A673 (cell line): ENCODE results near the gene ZHX3.

Experiments
- EZH2 ChIP-seq: fragments of 200-600 bp; sonication (generic); IDR thresholded peaks from 2 replicates; pipeline ENCODE4 v1.6.1; 2017; ENCODE audit warnings: borderline replicate concordance, low read depth, mild to moderate bottlenecking, mixed read lengths, antibody characterized with exemption, low read length; ENCODE audit not compliant: poor library complexity, severe bottlenecking
- TF ChIP-seq, protein P1 (sequence below): fragments of 300-800, 200-600 bp; sonication (generic); conservative IDR thresholded peaks from 2 replicates; pipeline ENCODE4 v1.5.1; 2017; ENCODE audit warnings: low read depth, mild to moderate bottlenecking, antibody characterized with exemption, low read length, moderate library complexity, mixed read lengths

DNA sequence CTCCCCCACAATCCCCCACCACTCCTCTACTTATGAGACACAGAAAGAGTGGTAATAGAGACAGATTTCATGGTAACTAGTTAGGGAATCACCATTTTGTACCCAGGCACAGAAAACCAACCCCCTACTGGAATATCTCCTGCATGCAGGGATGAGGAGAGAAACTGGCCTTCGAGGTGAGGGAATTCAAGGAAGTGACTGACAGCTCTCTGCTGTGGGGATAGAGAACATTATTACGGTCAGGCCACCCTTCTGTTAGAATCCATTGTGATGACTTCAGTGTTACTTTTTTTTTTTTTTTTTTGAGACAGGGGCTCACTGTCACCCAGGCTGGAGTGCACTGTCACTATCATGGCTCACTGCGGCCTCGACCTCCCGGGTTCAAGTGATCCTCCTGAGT lies 9.6 kb upstream of the ZHX3 start:
- TF ChIP-seq, protein P1, sequence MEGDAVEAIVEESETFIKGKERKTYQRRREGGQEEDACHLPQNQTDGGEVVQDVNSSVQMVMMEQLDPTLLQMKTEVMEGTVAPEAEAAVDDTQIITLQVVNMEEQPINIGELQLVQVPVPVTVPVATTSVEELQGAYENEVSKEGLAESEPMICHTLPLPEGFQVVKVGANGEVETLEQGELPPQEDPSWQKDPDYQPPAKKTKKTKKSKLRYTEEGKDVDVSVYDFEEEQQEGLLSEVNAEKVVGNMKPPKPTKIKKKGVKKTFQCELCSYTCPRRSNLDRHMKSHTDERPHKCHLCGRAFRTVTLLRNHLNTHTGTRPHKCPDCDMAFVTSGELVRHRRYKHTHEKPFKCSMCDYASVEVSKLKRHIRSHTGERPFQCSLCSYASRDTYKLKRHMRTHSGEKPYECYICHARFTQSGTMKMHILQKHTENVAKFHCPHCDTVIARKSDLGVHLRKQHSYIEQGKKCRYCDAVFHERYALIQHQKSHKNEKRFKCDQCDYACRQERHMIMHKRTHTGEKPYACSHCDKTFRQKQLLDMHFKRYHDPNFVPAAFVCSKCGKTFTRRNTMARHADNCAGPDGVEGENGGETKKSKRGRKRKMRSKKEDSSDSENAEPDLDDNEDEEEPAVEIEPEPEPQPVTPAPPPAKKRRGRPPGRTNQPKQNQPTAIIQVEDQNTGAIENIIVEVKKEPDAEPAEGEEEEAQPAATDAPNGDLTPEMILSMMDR, result no peak
- no peak for TF ChIP-seq EZH2
